Measurements from ENCODE around the gene DEPDC1B.
"Not testable (repeated sequence)": the region's sequence is repeated elsewhere in the genome, so short reads cannot be mapped to it uniquely, and the experiment has no call there.

The DEPDC1B gene

GRCh38 chr5:60698336-60698735 lies 1.6 kb downstream of the DEPDC1B start:
- no peak for DNase-seq (ENCODE audit: low read depth)

GRCh38 chr5:60690326-60690725 lies 9.6 kb downstream of the DEPDC1B start:
- no peak for DNase-seq (ENCODE audit: low read depth)

GRCh38 chr5:60688980-60689379 lies 11.0 kb downstream of the DEPDC1B start:
- no peak for DNase-seq (ENCODE audit: low read depth)

- no peak for DNase-seq (ENCODE audit: low read depth)
Measured at GRCh38 chr5:60687927-60688720, 11.8 kb downstream of the DEPDC1B start.

- no peak for DNase-seq (ENCODE audit: low read depth)
Measured at GRCh38 chr5:60686157-60686556, 13.8 kb downstream of the DEPDC1B start.

GRCh38 chr5:60685700-60686099 lies 14.3 kb downstream of the DEPDC1B start:
- no peak for DNase-seq (ENCODE audit: low read depth)

GRCh38 chr5:60685028-60685427 lies 14.9 kb downstream of the DEPDC1B start:
- no peak for DNase-seq (ENCODE audit: low read depth)

- DNase-seq (ENCODE audit: low read depth) = not testable (repeated sequence)
Measured at GRCh38 chr5:60682007-60682406, 18.0 kb downstream of the DEPDC1B start.

GRCh38 chr5:60679816-60680215 lies 20.1 kb downstream of the DEPDC1B start:
- no peak for DNase-seq (ENCODE audit: low read depth)

GRCh38 chr5:60677850-60678664 lies 21.9 kb downstream of the DEPDC1B start:
- DNase-seq (ENCODE audit: low read depth) = no peak

GRCh38 chr5:60675286-60675685 lies 24.7 kb downstream of the DEPDC1B start:
- no peak for DNase-seq (ENCODE audit: low read depth)

GRCh38 chr5:60674251-60675069 lies 25.5 kb downstream of the DEPDC1B start:
- no peak for DNase-seq (ENCODE audit: low read depth)

GRCh38 chr5:60673334-60673733 lies 26.6 kb downstream of the DEPDC1B start:
- DNase-seq (ENCODE audit: low read depth) = no peak

GRCh38 chr5:60672693-60673264 lies 27.2 kb downstream of the DEPDC1B start:
- DNase-seq (ENCODE audit: low read depth) = no peak

- DNase-seq (ENCODE audit: low read depth) = no peak
Measured at GRCh38 chr5:60671899-60672692, 27.9 kb downstream of the DEPDC1B start.

GRCh38 chr5:60670749-60671148 lies 29.2 kb downstream of the DEPDC1B start:
- DNase-seq (ENCODE audit: low read depth) = no peak

GRCh38 chr5:60668686-60669304 lies 31.2 kb downstream of the DEPDC1B start:
- DNase-seq (ENCODE audit: low read depth) = no peak

- DNase-seq (ENCODE audit: low read depth) = no peak
Measured at GRCh38 chr5:60651872-60652620, 47.9 kb downstream of the DEPDC1B start.

GRCh38 chr5:60649288-60649917 lies 50.6 kb downstream of the DEPDC1B start:
- DNase-seq (ENCODE audit: low read depth) = no peak

- no peak for DNase-seq (ENCODE audit: low read depth)
Measured at GRCh38 chr5:60648175-60648574, 51.8 kb downstream of the DEPDC1B start.
